ENCODE measurements around the gene ZNF286A. TPM values are rescaled to one million over a fixed set of nuclear protein-coding genes. Genes with fewer than 3 reads are reported as not detected.

ZNF286A gene
- 32.5 and 35.2 TPM in 2 replicates for total RNA-seq

DNA sequence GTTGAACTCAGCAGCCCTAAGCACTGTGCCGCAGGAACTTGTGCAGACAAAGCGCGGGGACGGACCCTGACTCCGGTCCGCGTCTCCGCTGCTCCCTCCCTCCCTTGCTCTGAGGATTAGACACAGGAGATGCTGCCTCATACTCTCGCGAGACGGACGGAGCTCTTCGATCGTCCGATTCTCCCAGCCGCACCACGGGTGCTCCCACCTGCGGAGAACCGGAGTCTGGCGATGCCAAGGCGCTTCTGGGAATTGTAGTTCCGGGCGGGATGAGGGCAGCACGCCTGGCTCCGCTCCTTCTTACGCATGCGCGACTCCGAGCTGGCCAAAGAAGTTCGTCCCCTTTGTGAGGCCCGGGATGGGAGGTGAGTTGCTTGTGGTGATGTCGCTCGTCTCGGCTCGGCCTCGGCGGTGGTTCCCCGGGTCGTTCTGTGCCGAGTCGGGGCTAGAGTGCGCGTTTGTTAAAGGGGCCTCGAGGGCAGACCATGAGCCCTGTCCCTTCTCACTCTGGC is at the start of gene ZNF286A:
Gene ZNF286A, plus strand, starts transcription at position 340 of the 512 bp plus-strand sequence. CDS start 578 bp downstream, outside the sequence.

GRCh38 chr17:15683824-15684478 is 15.6 kb upstream of the ZNF286A start, which contains the start of gene TRIM16:
TRIM16 (minus strand) TSS chr17:15684311; CDS start chr17:15651609, 32,702 bp downstream.

GRCh38 chr17:15731900-15732299 is 32.3 kb downstream of the ZNF286A start, which contains the start of gene TBC1D26:
TBC1D26 (plus strand) TSS chr17:15732283; CDS start chr17:15735349, 3,066 bp downstream.

Other genes with a start within 250 kb of the ZNF286A start
- gene CDRT4, start 232.1 kb upstream of the ZNF286A start, total RNA-seq: 0.34 and 2.6 TPM in 2 replicates
- 25.8 and 33.8 TPM in 2 replicates for gene TVP23C, start 136.3 kb upstream of the ZNF286A start, total RNA-seq
- 1.0 and 3.8 TPM in 2 replicates for gene FBXW10B, start 80.0 kb upstream of the ZNF286A start, total RNA-seq
- 109 and 152 TPM in 2 replicates for gene TRIM16, start 15.4 kb upstream of the ZNF286A start, total RNA-seq
- gene TBC1D26, start 32.5 kb downstream of the ZNF286A start, total RNA-seq: under 0.01 and 0.21 TPM in 2 replicates
- gene ADORA2B, start 245.4 kb downstream of the ZNF286A start, total RNA-seq: 36.6 and 38.2 TPM in 2 replicates